Progenitor cell of endocrine pancreas (in vitro differentiated cells): Measurements from ENCODE around the gene EDN1. TPM values are rescaled to one million over a fixed set of nuclear protein-coding genes. Genes with fewer than 3 reads are reported as not detected.

Experiments
- DNase-seq: peaks from one replicate; pipeline ENCODE4 v3.0.0; 2021; ENCODE audit warnings: low spot score; ENCODE audit not compliant: unreplicated experiment
- H3K27ac Mint-ChIP-seq: 2 replicates; pipeline ENCODE4 v1.8.0; 2021; ENCODE audit warnings: mild to moderate bottlenecking, moderate library complexity, mixed read lengths
- H3K27me3 Mint-ChIP-seq: 2 replicates; pipeline ENCODE4 v1.8.0; 2021; ENCODE audit warnings: mixed read lengths
- H3K36me3 Mint-ChIP-seq: 2 replicates; pipeline ENCODE4 v1.8.0; 2022; ENCODE audit warnings: mixed read lengths; ENCODE audit not compliant: insufficient read depth
- H3K4me1 Mint-ChIP-seq: 2 replicates; pipeline ENCODE4 v1.8.0; 2021; ENCODE audit warnings: low read depth, mixed read lengths
- H3K4me3 Mint-ChIP-seq: 2 replicates; pipeline ENCODE4 v1.8.0; 2021; ENCODE audit warnings: low read depth, mild to moderate bottlenecking, moderate library complexity, mixed read lengths
- H3K9me3 Mint-ChIP-seq: 2 replicates; pipeline ENCODE4 v1.8.0; 2021; ENCODE audit warnings: low read depth, mixed read lengths
- CTCF ChIP-seq: fragments of 200-600 bp; sonication (generic); IDR thresholded peaks from one replicate; pipeline ENCODE4 v1.5.0; 2021; ENCODE audit warnings: antibody characterized with exemption, mild to moderate bottlenecking; ENCODE audit not compliant: unreplicated experiment
- total RNA-seq: library from RNA; stranded (reverse); gene quantifications from 2 replicates; pipeline ENCODE4 v1.2.1, GENCODE V29; 2021

EDN1 gene
- total RNA-seq, 1 donor from 2014 or later = 2.0 TPM

GRCh38 chr6:12309070-12309469, 18.9 kb downstream of the EDN1 start:
- Mint-ChIP-seq H3K4me1 (no peaks in the 10 kb centered on the region), H3K9me3 (no peaks in the 10 kb centered on the region), H3K36me3 (no peaks in the 10 kb centered on the region), H3K27ac (no peak overlapping the region), H3K27me3 (no peaks in the 10 kb centered on the region), H3K4me3 (no peak overlapping the region)
- DNase-seq = no peak
- TF ChIP-seq CTCF = no peak

GRCh38 chr6:12311106-12311505, 20.9 kb downstream of the EDN1 start:
- no peak overlapping the region for H3K4me3 Mint-ChIP-seq
- H3K9me3 Mint-ChIP-seq = peaks cover 2% of the 10 kb centered on the region
- no peaks in the 10 kb centered on the region for H3K4me1 Mint-ChIP-seq
- no peak for DNase-seq
- H3K27me3 Mint-ChIP-seq = peaks cover 6% of the 10 kb centered on the region
- H3K27ac Mint-ChIP-seq = no peak overlapping the region
- no peaks in the 10 kb centered on the region for H3K36me3 Mint-ChIP-seq
- TF ChIP-seq CTCF = no peak

- Mint-ChIP-seq H3K27me3 (peaks cover 6% of the 10 kb centered on the region), H3K9me3 (peaks cover 2% of the 10 kb centered on the region), H3K4me3 (no peak overlapping the region), H3K36me3 (no peaks in the 10 kb centered on the region), H3K4me1 (no peaks in the 10 kb centered on the region), H3K27ac (no peak overlapping the region)
- no peak for TF ChIP-seq CTCF
- DNase-seq = no peak
These were observed 22.6 kb downstream of the EDN1 start for GRCh38 chr6:12312736-12313135.

- H3K4me3 Mint-ChIP-seq = no peak overlapping the region
- no peak for DNase-seq
- peaks cover 4% of the 10 kb centered on the region for H3K9me3 Mint-ChIP-seq
- no peak overlapping the region for H3K27ac Mint-ChIP-seq
- TF ChIP-seq CTCF = no peak
- no peaks in the 10 kb centered on the region for H3K36me3 Mint-ChIP-seq
- H3K4me1 Mint-ChIP-seq = no peaks in the 10 kb centered on the region
- peaks cover 6% of the 10 kb centered on the region for H3K27me3 Mint-ChIP-seq
These were observed 23.3 kb downstream of the EDN1 start for GRCh38 chr6:12313306-12313991.

- H3K27me3 Mint-ChIP-seq = peaks cover 6% of the 10 kb centered on the region
- no peaks in the 10 kb centered on the region for H3K4me1 Mint-ChIP-seq
- H3K27ac Mint-ChIP-seq = no peak overlapping the region
- no peak for TF ChIP-seq CTCF
- H3K9me3 Mint-ChIP-seq = peaks cover 10% of the 10 kb centered on the region
- peaks cover 3% of the 10 kb centered on the region for H3K36me3 Mint-ChIP-seq
- DNase-seq = no peak
- H3K4me3 Mint-ChIP-seq = no peak overlapping the region
These were observed 23.9 kb downstream of the EDN1 start for GRCh38 chr6:12313992-12314589.
